ENCODE data around the gene RAC3.

RAC3 gene

GRCh38 chr17:82031303-82031884, at the start of gene RAC3:
Gene RAC3 (plus strand): TSS chr17:82031678. CDS start chr17:82031762, 84 bp downstream.
- peak; percentile 66 for DNase-seq (ENCODE audit: low read depth)

GRCh38 chr17:81983011-81983638, 48.4 kb upstream of the RAC3 start:
- DNase-seq (ENCODE audit: low read depth): no peak

GRCh38 chr17:81983639-81984373, 47.7 kb upstream of the RAC3 start:
- no peak for DNase-seq (ENCODE audit: low read depth)

GRCh38 chr17:81984773-81985410, 46.6 kb upstream of the RAC3 start:
- DNase-seq (ENCODE audit: low read depth): no peak

GRCh38 chr17:81986606-81987005, 44.9 kb upstream of the RAC3 start:
- no peak for DNase-seq (ENCODE audit: low read depth)

- no peak for DNase-seq (ENCODE audit: low read depth)
Observed at GRCh38 chr17:81987161-81987770, 44.2 kb upstream of the RAC3 start.

- no peak for DNase-seq (ENCODE audit: low read depth)
Observed at GRCh38 chr17:81990836-81991683, 40.4 kb upstream of the RAC3 start.

- peak; percentile 66 for DNase-seq (ENCODE audit: low read depth)
Observed at GRCh38 chr17:81991684-81992305, 39.7 kb upstream of the RAC3 start.

GRCh38 chr17:81992306-81993102, 39.0 kb upstream of the RAC3 start:
- DNase-seq (ENCODE audit: low read depth): no peak

GRCh38 chr17:81993729-81994592, 37.5 kb upstream of the RAC3 start:
- DNase-seq (ENCODE audit: low read depth): no peak

- DNase-seq (ENCODE audit: low read depth): no peak
Observed at GRCh38 chr17:81994593-81995462, 36.6 kb upstream of the RAC3 start.

GRCh38 chr17:81995463-81996231, 35.8 kb upstream of the RAC3 start:
- DNase-seq (ENCODE audit: low read depth): no peak

- DNase-seq (ENCODE audit: low read depth): no peak
Observed at GRCh38 chr17:81996232-81996756, 35.2 kb upstream of the RAC3 start.

GRCh38 chr17:81996757-81997441, 34.6 kb upstream of the RAC3 start:
- DNase-seq (ENCODE audit: low read depth): no peak

GRCh38 chr17:81998212-81998611, 33.3 kb upstream of the RAC3 start:
- DNase-seq (ENCODE audit: low read depth): no peak

GRCh38 chr17:81998691-81999438, 32.6 kb upstream of the RAC3 start:
- no peak for DNase-seq (ENCODE audit: low read depth)
